ENCODE data around the gene MED29.

GRCh38 chr19:39389631-39390414, 1.4 kb upstream of the MED29 start:
- TF ChIP-seq POLR2A (IDR thresholded peaks at IDR 0.05; ENCODE audit: low read length) = no peak
- no peak for TF ChIP-seq GATA1 (IDR thresholded peaks at IDR 0.05; ENCODE audit: low read depth, low read length)

Data from erythroblast (primary cell).